DOHH2 (cell line): ENCODE measurements around the gene SELENOK.

Source experiments
- H3F3A ChIP-seq: fragments of 200-600 bp; sonication (generic), shearing (Covaris generic); 2 replicates; pipeline ENCODE4 v1.6.0; 2016; ENCODE audit warnings: antibody characterized with exemption, mild to moderate bottlenecking; ENCODE audit not compliant: control insufficient read depth, insufficient read depth
- H3K27ac ChIP-seq: fragments of 200-600 bp; sonication (generic); 2 replicates; pipeline ENCODE4 v1.5.1; 2014; ENCODE audit warnings: low read depth, mild to moderate bottlenecking, low read length, moderate library complexity
- H3K27me3 ChIP-seq: fragments of 200-600 bp; sonication (generic); 2 replicates; pipeline ENCODE4 v1.6.1; 2014; ENCODE audit warnings: mild to moderate bottlenecking, low read length, mixed read lengths; ENCODE audit not compliant: control insufficient read depth
- H3K36me3 ChIP-seq: fragments of 200-600 bp; sonication (generic); 2 replicates; pipeline ENCODE4 v1.6.1; 2014; ENCODE audit warnings: mild to moderate bottlenecking, low read length, moderate library complexity, mixed read lengths; ENCODE audit not compliant: control insufficient read depth
- H3K4me1 ChIP-seq: fragments of 200-600 bp; sonication (generic); 2 replicates; pipeline ENCODE4 v1.6.1; 2014; ENCODE audit warnings: mild to moderate bottlenecking, low read length, mixed read lengths; ENCODE audit not compliant: control insufficient read depth
- H3K4me2 ChIP-seq: fragments of 200-600 bp; sonication (generic); 2 replicates; pipeline ENCODE4 v1.6.0; 2014; ENCODE audit warnings: mild to moderate bottlenecking, low read length, moderate library complexity
- H3K4me3 ChIP-seq: fragments of 200-600 bp; sonication (generic); 2 replicates; pipeline ENCODE4 v1.5.1; 2014; ENCODE audit warnings: mild to moderate bottlenecking, low read length, mixed read lengths
- H3K79me2 ChIP-seq: fragments of 200-600 bp; sonication (generic); 2 replicates; pipeline ENCODE4 v1.6.1; 2014; ENCODE audit warnings: mild to moderate bottlenecking, low read length, mixed read lengths; ENCODE audit not compliant: control insufficient read depth
- H3K9me2 ChIP-seq: fragments of 200-600 bp; sonication (generic); replicated peaks from 2 replicates; pipeline ENCODE4 v1.6.1; 2014; ENCODE audit warnings: mild to moderate bottlenecking, low read length, mixed read lengths; ENCODE audit not compliant: control insufficient read depth
- H3K9me3 ChIP-seq: fragments of 200-600 bp; sonication (generic); 2 replicates; pipeline ENCODE4 v1.6.1; 2014; ENCODE audit warnings: antibody characterized with exemption, low read length, mixed read lengths; ENCODE audit not compliant: control insufficient read depth, insufficient read depth
- H4K20me1 ChIP-seq: fragments of 200-600 bp; sonication (generic); 2 replicates; pipeline ENCODE4 v1.6.0; 2014; ENCODE audit warnings: low read depth, mild to moderate bottlenecking, antibody characterized with exemption, low read length, moderate library complexity; ENCODE audit not compliant: control insufficient read depth, insufficient read depth
- EZH2phosphoT487 ChIP-seq: fragments of 200-600 bp; sonication (generic); IDR thresholded peaks from 2 replicates; pipeline ENCODE4 v1.6.1; 2017; ENCODE audit warnings: borderline replicate concordance, mild to moderate bottlenecking, antibody characterized with exemption, low read length, moderate library complexity, mixed read lengths
- TF ChIP-seq, protein P1 (sequence below): fragments of 200-600 bp; sonication (generic); IDR thresholded peaks from one replicate; pipeline ENCODE4 v1.5.1; 2014; ENCODE audit warnings: antibody characterized with exemption, mild to moderate bottlenecking, low read depth, low read length; ENCODE audit not compliant: poor library complexity, severe bottlenecking

The SELENOK gene

DNA sequence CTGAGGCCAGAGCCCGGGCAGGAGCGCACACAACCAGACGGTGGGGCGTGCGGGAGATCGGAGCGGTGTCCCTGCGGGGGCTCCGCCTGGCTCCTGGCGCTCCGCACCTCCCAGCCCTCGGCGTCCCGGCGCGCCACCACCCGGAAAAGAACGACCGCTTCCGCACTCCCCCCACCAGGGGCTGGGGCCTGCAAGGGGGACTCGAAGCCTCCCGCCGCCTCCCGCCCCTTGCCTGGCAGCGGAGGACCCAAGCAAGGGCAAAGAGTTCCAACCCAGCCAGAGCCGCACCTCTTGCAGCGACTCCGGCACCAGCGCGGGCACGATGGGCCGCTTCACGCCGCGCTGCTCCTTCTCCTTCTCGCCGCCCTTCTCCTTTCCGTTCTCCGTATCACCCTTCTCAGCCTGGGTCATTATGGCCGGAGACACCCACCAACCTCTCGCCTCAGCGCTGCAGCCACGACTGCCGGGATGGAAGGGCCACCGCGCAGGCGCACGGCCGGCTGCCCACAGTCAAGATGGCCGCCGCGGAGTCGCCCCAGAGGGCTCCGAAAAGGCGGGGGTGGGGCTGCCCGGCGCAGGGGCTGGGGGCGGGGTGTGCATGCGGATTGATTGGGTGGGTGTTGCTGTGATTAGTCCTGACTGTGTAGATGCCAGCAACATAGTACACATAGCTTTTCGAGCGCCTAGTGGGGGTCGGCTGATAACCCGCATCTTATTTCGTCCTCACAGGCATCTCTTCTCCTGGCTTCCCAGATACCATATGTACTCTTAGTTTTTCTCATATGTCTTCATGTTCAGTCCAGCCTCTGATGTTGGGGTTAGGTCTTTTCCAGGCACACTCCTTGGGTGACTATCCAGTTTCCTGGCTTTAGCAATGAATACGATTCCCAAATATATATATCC, 9.7 kb downstream of the SELENOK start, which contains the start of gene ACTR8:
ACTR8 (minus strand) TSS at position 462 of the 903 bp plus-strand sequence; CDS start at position 411, 51 bp downstream.
- Histone ChIP-seq H3K36me3 (peaks cover 81% of the 10 kb centered on the region), H3K79me2 (peaks cover 21% of the 10 kb centered on the region), H3K9me2 (no peaks in the 10 kb centered on the region), H3K27ac (peak within 1 kb of the TSS; percentile 56), H3K4me1 (peaks cover 17% of the 10 kb centered on the region), H3F3A (peaks cover 17% of the 10 kb centered on the region), H3K27me3 (no peaks in the 10 kb centered on the region), H3K4me2 (peak within 1 kb of the TSS; percentile 80), H4K20me1 (no peaks in the 10 kb centered on the region), H3K4me3 (peak within 1 kb of the TSS; percentile 94), H3K9me3 (no peaks in the 10 kb centered on the region)
- no peak for TF ChIP-seq EZH2phosphoT487
- TF ChIP-seq, protein P1, sequence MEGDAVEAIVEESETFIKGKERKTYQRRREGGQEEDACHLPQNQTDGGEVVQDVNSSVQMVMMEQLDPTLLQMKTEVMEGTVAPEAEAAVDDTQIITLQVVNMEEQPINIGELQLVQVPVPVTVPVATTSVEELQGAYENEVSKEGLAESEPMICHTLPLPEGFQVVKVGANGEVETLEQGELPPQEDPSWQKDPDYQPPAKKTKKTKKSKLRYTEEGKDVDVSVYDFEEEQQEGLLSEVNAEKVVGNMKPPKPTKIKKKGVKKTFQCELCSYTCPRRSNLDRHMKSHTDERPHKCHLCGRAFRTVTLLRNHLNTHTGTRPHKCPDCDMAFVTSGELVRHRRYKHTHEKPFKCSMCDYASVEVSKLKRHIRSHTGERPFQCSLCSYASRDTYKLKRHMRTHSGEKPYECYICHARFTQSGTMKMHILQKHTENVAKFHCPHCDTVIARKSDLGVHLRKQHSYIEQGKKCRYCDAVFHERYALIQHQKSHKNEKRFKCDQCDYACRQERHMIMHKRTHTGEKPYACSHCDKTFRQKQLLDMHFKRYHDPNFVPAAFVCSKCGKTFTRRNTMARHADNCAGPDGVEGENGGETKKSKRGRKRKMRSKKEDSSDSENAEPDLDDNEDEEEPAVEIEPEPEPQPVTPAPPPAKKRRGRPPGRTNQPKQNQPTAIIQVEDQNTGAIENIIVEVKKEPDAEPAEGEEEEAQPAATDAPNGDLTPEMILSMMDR, result no peak

DNA sequence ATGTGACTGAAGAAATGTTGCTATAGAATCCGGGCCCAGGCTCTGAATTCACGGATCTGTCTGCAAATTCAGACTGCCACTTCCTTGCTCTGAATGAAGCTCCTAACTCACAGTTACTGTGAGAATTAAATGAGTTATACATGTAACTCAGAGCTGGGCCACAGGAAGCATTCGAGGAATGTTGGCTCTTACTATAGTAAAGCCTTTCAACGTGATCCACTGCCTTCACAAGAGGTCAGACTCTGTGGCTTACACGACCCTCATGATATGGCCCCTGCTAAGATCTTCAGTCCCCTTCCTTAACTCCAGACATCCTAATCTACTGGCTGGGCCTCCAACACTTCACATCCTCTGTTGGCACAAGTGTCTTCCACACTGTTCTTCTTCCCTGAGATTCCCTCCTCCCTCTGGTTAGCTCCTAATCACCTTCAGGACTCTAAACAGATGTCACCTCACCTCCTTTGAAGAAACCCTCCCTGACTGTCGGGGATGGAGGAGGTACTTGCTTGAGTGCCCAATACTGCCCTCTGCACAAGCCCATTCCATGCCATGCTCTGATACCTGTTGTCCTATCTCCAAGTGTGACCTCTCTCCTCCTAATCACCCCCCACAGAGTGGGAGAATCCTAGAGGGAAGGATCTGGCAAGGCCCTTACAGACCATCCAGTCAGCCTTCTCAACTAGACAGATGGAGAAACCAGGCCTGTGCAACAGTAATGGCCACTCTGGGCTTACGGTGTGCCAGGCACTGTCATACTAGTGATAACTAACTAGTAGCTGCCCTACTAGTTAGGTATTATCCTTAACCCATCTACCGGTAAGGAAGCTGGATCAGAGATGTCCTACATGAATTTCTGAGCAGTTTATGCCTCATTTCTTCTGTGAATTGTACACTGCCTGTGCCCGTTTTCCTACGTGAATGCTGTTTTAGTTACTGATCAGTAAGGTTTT, 11.0 kb downstream of the SELENOK start:
- TF ChIP-seq, protein P1, result no peak
- no peak for TF ChIP-seq EZH2phosphoT487
- no peaks in the 10 kb centered on the region for H3K9me2 ChIP-seq
- H3K27me3 ChIP-seq, result no peaks in the 10 kb centered on the region
- H3K36me3 ChIP-seq, result peaks cover 80% of the 10 kb centered on the region
- H3K4me1 ChIP-seq, result peaks cover 17% of the 10 kb centered on the region
- H3K4me3 ChIP-seq, result peak overlapping the region; percentile 94
- H3K27ac ChIP-seq, result peak overlapping the region; percentile 56; the same call in 1 of the 2 replicates
- H3K79me2 ChIP-seq, result peaks cover 21% of the 10 kb centered on the region
- no peaks in the 10 kb centered on the region for H4K20me1 ChIP-seq
- no peaks in the 10 kb centered on the region for H3K9me3 ChIP-seq
- peaks cover 17% of the 10 kb centered on the region for H3F3A ChIP-seq
- peak overlapping the region; percentile 80 for H3K4me2 ChIP-seq

DNA sequence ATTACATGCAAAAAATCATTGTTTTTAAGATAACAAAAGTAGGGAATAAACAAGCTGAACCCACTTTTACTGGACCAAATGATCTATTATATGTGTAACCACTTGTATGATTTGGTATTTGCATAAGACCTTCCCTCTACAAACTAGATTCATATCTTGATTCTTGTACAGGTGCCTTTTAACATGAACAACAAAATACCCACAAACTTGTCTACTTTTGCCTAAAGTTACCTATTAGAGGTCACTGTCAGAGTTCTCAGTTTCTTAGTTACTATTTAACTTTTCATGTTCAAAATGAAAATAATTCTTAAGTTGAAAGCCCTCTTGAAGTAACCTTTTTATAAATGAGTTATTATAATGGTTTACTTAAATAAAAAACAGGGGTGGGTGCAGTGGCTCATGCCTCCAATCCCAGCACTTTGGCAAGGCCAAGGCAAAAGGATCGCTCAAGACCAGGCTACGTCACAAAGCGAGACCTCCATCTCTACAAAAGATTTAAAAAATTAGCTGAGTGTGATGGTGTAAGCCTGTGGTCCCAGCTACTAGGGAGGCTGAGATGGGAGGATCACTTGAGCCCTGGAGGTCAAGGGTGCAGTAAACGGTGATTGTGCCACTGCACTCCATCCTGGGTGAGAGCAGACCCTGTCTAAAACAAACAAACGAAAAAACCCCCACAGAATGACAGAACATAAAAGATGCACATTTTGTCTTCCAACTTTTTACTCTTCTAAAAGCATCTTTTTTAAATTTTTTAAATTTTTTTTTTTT, 25.7 kb downstream of the SELENOK start:
- Histone ChIP-seq H3K9me2 (no peaks in the 10 kb centered on the region), H3K4me2 (no peak overlapping the region), H3K4me3 (no peak overlapping the region), H3K27me3 (no peaks in the 10 kb centered on the region), H3K9me3 (no peaks in the 10 kb centered on the region), H3F3A (no peaks in the 10 kb centered on the region), H3K4me1 (peaks cover 20% of the 10 kb centered on the region), H3K27ac (no peak overlapping the region), H3K36me3 (peaks cover 79% of the 10 kb centered on the region), H3K79me2 (no peaks in the 10 kb centered on the region), H4K20me1 (no peaks in the 10 kb centered on the region)
- TF ChIP-seq EZH2phosphoT487, result no peak
- TF ChIP-seq, protein P1, result no peak
